Stimulated activated CD4-positive, alpha-beta T cell treated with anti-CD3 and anti-CD28 coated beads, Interleukin-2, amount 100 ng/mL, for 24 hours (primary cell): ENCODE data around the gene HRNR.

Experiments used
- DNase-seq, 2 donors: peaks; one replicate each; pipeline ENCODE4 v3.0.0-alpha.2; 2020

The HRNR gene

GRCh38 chr1:152188673-152189591, 35.1 kb downstream of the HRNR start:
- peak; percentile 83 to 86 for DNase-seq

GRCh38 chr1:152186556-152187285, 37.3 kb downstream of the HRNR start:
- no peak for DNase-seq

- peak; percentile 17 to 38 for DNase-seq
Observed at GRCh38 chr1:152185544-152186391, 38.2 kb downstream of the HRNR start.

- no peak for DNase-seq
Observed at GRCh38 chr1:152182944-152183361, 41.0 kb downstream of the HRNR start.

GRCh38 chr1:152182431-152182830, 41.6 kb downstream of the HRNR start:
- no peak for DNase-seq

GRCh38 chr1:152179566-152179965, 44.4 kb downstream of the HRNR start:
- DNase-seq = no peak

- no peak for DNase-seq
Observed at GRCh38 chr1:152170287-152170905, 53.6 kb downstream of the HRNR start.

- no peak for DNase-seq
Observed at GRCh38 chr1:152169366-152170025, 54.5 kb downstream of the HRNR start.

- no peak for DNase-seq
Observed at GRCh38 chr1:152168535-152168868, 55.5 kb downstream of the HRNR start.

- no peak for DNase-seq
Observed at GRCh38 chr1:152167835-152168534, 56.0 kb downstream of the HRNR start.

- DNase-seq = no peak
Observed at GRCh38 chr1:152166966-152167365, 57.0 kb downstream of the HRNR start.

GRCh38 chr1:152165286-152166077, 58.5 kb downstream of the HRNR start:
- DNase-seq = no peak

- no peak for DNase-seq
Observed at GRCh38 chr1:152164517-152165136, 59.4 kb downstream of the HRNR start.

- DNase-seq = no peak
Observed at GRCh38 chr1:152162792-152163463, 61.1 kb downstream of the HRNR start.
